Stimulated activated naive CD8-positive, alpha-beta T cell treated with anti-CD3 and anti-CD28 coated beads, Interleukin-15, Interleukin-2, amounts not matched to agents 100 ng/mL and 50 ng/mL, for 24 hours (primary cell): Measurements from ENCODE around the gene KLF4.

Source experiments
- H3K27ac Mint-ChIP-seq: one replicate; pipeline ENCODE4 v1.8.0; 2021; ENCODE audit warnings: mild to moderate bottlenecking, mixed read lengths
- H3K27me3 Mint-ChIP-seq: one replicate; pipeline ENCODE4 v1.8.0; 2021; ENCODE audit warnings: mixed read lengths
- H3K36me3 Mint-ChIP-seq: one replicate; pipeline ENCODE4 v1.8.0; 2021; ENCODE audit warnings: low read depth, mixed read lengths
- H3K4me1 Mint-ChIP-seq: one replicate; pipeline ENCODE4 v1.8.0; 2021; ENCODE audit warnings: low read depth, mixed read lengths
- H3K4me3 Mint-ChIP-seq: one replicate; pipeline ENCODE4 v1.8.0; 2021; ENCODE audit warnings: mild to moderate bottlenecking, mixed read lengths
- H3K9me3 Mint-ChIP-seq: one replicate; pipeline ENCODE4 v1.8.0; 2021; ENCODE audit warnings: mixed read lengths

KLF4 gene

DNA sequence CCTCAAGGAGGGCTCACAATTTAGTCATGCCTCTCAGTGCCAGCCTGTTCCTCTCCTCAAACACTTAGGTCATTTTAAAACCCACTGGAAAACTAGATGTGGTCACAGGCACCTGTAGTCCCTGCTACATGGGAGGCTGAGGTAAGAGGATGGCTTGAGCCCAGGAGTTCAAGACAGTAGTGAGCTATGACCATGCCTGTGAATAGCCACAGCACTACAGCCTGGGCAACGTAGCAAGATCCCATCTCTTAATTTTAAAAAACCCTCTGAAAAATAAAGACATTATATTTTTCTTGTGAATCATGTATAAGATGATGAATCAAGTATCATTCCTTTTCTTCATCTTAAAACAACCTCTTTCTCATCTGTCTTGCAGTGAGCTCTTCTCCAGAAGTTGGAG is 45.8 kb downstream of the KLF4 start:
- H3K36me3 Mint-ChIP-seq = no peaks in the 10 kb centered on the region
- peaks cover 3% of the 10 kb centered on the region for H3K27me3 Mint-ChIP-seq
- no peaks in the 10 kb centered on the region for H3K4me1 Mint-ChIP-seq
- H3K4me3 Mint-ChIP-seq = no peak overlapping the region
- no peak overlapping the region for H3K27ac Mint-ChIP-seq
- H3K9me3 Mint-ChIP-seq = no peaks in the 10 kb centered on the region

DNA sequence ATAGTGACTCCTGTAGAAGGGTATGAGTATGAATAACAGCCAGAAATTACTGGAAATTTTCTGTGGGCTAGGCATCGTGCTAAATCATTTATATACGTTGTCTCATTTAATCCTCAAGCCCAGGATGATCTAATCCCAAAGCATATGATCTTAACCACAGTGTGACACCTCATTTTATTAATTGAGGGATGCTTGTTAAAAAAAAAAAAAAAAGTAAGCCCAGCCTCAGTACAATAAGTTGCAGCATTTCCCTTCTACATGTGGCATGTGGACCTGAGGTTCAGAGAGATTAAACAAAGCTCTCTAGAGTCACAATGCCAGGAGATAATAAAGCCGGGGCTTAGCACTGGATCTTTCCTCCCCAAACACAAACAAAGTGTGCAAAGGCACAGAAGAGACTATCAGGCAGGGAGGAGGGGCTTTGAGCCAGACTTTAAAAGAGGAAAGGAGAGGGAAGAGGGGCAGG is 49.5 kb downstream of the KLF4 start:
- Mint-ChIP-seq H3K9me3 (no peaks in the 10 kb centered on the region), H3K4me1 (no peaks in the 10 kb centered on the region), H3K27me3 (peaks cover 4% of the 10 kb centered on the region), H3K36me3 (no peaks in the 10 kb centered on the region), H3K27ac (no peak overlapping the region), H3K4me3 (no peak overlapping the region)

DNA sequence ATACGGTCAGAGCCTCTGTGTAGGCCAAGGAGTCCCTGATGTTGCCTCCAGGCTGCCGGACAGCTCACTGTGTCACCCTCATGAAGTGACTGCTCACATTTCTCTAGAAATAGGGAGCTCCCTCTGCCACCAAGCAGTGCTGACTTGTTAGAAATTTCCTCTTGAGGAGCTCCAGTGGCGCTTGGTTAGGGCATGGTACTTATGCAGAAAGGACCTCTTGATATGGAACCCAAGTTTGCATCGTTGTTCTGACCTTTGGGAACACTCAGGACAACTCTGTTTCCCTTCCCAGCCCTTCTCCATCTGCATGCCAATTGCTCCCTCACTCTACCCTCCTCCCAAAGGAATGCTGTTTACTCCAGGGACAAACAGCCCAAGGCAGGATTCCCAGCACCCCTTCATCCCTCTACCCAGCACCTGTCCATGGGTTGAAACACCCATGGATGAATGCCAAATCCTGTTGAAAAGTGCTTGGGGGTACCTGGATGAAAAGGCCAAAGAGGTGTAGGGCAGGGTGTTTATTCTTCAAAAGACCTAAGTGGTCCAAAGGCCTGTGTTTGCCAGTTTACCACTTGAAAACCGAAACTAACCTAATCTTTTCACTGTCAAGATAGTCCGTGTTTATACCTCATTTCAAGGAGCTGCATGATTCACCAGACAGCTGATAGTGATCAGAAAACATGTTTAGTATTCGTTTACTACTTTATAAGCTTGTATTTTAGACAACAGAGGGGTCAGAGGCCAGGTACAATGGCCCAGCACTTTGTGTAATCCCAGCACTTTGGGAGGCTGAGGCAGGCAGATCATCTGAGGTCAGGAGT is 51.1 kb downstream of the KLF4 start:
- Mint-ChIP-seq H3K36me3 (no peaks in the 10 kb centered on the region), H3K4me3 (no peak overlapping the region), H3K4me1 (no peaks in the 10 kb centered on the region), H3K27ac (no peak overlapping the region), H3K27me3 (peaks cover 4% of the 10 kb centered on the region), H3K9me3 (no peaks in the 10 kb centered on the region)

DNA sequence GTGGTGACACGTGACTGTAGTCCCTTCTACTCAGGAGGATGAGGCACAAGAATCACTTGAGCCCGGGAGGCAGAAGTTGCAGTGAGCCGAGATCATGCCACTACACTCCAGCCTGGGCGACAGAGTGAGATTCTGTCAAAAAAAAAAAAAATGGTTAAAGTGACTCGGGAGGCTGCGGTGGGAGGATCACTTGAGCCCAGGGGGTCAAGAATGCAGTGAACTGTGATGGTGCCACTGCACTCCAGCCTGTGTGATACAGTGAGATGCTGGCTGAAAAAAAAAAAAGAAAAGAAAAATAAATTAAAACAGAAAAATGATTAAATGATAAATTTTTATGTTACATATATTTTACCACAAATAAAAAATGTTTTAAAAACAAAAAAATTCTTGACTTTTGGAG is 51.9 kb downstream of the KLF4 start:
- no peak overlapping the region for H3K27ac Mint-ChIP-seq
- H3K4me1 Mint-ChIP-seq = no peaks in the 10 kb centered on the region
- H3K27me3 Mint-ChIP-seq = peaks cover 5% of the 10 kb centered on the region
- H3K9me3 Mint-ChIP-seq = no peaks in the 10 kb centered on the region
- H3K4me3 Mint-ChIP-seq = no peak overlapping the region
- H3K36me3 Mint-ChIP-seq = no peaks in the 10 kb centered on the region

DNA sequence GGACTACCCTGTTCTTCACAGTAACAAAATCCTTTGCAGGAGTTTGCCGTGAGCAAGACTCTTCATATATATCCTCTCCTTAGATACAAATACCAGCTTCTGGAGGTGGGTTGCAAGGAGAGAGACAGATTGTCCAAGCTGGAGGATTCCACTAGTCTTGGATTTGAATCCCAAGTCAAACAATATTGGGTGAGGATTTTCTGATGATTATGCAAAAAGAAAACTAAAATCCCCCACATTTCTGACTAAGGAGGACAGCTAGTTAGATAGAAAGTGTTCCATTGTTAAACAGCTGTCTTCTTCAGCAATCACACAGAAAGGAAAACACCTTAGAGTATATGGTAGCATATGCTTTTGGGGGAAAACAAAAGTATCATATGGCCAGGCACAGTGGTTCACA is 54.2 kb downstream of the KLF4 start:
- Mint-ChIP-seq H3K4me1 (no peaks in the 10 kb centered on the region), H3K27me3 (peaks cover 13% of the 10 kb centered on the region), H3K36me3 (no peaks in the 10 kb centered on the region), H3K27ac (no peak overlapping the region), H3K4me3 (no peak overlapping the region), H3K9me3 (no peaks in the 10 kb centered on the region)
